Left ventricle myocardium inferior (tissue), 1 donor: ENCODE results near the gene ZFP69. TPM values are rescaled to one million over a fixed set of nuclear protein-coding genes. Genes with fewer than 3 reads are reported as not detected.

ENCODE experiments used
- DNase-seq: peaks from one replicate; pipeline ENCODE4 v3.0.0-alpha.2; 2020
- H3K27ac ChIP-seq: fragments of 200-600 bp; replicated peaks from 2 replicates; pipeline ENCODE4 v1.8.0; 2021
- H3K27me3 ChIP-seq: fragments of 200-600 bp; 2 replicates; pipeline ENCODE4 v1.8.0; 2021; ENCODE audit warnings: low read depth
- H3K36me3 ChIP-seq: fragments of 200-600 bp; 2 replicates; pipeline ENCODE4 v1.8.0; 2021
- H3K4me1 ChIP-seq: fragments of 200-600 bp; 2 replicates; pipeline ENCODE4 v1.8.0; 2021
- H3K4me3 ChIP-seq: fragments of 200-600 bp; 2 replicates; pipeline ENCODE4 v1.8.0; 2021; ENCODE audit warnings: mild to moderate bottlenecking, moderate library complexity
- H3K9me3 ChIP-seq: fragments of 200-600 bp; replicated peaks from 2 replicates; pipeline ENCODE4 v1.8.0; 2021
- intact Hi-C: fragments of 100-400 bp; cut with micrococcal nuclease; formaldehyde crosslinking; loops from one replicate; pipeline ENCODE4 v1.11.0; 2022
- total RNA-seq: library from RNA; stranded (reverse); fragmentation: NEBNext Ultra II Directional; extraction: Animal tissue kit (Norgen Biotek cat#: 25700); gene quantifications from one replicate; pipeline ENCODE4 v1.2.1, GENCODE V29; 2021
- TF ChIP-seq, protein P1 (sequence below): fragments of 200-600 bp; IDR thresholded peaks from 2 replicates; pipeline ENCODE4 v1.8.0; 2021; ENCODE audit warnings: antibody characterized with exemption, mild to moderate bottlenecking, borderline replicate concordance
- donor health status: DM: no; HTN: yes; CAD: no; lungs with severe emphysema.

Gene ZFP69
- total RNA-seq, 1 donor from 2014 or later = 1.9 TPM

DNA sequence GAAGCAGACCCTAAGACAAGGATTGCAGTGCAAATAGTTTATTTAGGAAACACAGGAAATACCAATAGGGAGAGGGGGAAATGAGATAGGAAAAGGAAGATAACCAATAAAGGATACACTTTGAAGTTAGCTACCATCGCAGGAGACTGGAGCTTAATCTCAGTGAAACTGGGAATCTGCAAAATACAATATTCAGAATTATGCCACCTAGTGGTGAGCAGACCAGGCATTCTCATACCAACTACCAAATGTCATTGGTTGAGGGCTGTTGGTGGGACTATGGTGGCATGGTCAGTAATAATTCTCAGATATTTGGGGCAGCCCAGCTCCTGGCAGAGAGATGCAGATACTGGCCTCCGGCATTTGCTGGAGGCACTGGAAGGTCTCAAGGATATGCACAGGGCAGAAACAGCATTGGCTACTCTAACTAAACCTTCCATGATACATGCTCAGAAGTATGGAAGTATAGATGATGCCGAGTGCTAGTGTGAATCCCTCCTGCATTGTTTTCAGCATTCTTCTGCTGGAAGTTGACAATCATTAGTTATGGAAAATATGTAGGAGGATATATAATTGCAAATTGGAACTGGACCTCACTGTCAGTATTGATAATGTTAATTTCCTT, 38.6 kb upstream of the ZFP69 start:
- H3K36me3 ChIP-seq = no peaks in the 10 kb centered on the region
- no peaks in the 10 kb centered on the region for H3K27me3 ChIP-seq
- no peaks in the 10 kb centered on the region for H3K9me3 ChIP-seq
- intact Hi-C loops = no loop called here
- TF ChIP-seq, protein P1, sequence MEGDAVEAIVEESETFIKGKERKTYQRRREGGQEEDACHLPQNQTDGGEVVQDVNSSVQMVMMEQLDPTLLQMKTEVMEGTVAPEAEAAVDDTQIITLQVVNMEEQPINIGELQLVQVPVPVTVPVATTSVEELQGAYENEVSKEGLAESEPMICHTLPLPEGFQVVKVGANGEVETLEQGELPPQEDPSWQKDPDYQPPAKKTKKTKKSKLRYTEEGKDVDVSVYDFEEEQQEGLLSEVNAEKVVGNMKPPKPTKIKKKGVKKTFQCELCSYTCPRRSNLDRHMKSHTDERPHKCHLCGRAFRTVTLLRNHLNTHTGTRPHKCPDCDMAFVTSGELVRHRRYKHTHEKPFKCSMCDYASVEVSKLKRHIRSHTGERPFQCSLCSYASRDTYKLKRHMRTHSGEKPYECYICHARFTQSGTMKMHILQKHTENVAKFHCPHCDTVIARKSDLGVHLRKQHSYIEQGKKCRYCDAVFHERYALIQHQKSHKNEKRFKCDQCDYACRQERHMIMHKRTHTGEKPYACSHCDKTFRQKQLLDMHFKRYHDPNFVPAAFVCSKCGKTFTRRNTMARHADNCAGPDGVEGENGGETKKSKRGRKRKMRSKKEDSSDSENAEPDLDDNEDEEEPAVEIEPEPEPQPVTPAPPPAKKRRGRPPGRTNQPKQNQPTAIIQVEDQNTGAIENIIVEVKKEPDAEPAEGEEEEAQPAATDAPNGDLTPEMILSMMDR = peak; percentile 76
- no peak overlapping the region for H3K4me3 ChIP-seq
- H3K4me1 ChIP-seq = no peaks in the 10 kb centered on the region
- no peak for DNase-seq
- H3K27ac ChIP-seq = no peak overlapping the region

DNA sequence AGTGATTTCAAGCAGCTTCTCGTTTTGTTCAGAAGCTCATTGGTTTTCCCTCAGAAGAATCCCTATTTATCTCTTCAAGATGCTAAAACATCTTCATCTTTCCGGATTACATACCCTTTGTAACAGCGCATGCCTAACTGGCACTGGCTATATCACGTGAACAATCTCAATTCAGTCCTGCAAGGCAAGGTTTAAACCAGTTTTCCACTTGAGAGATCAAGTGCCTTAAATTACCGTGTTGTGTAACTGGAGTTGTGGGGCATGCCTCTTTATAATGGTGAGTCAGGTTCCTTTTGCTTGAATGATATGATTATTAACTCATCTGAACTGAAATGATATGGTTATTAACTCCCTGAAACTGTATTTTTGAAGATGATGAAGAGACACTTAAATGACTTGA, 37.8 kb upstream of the ZFP69 start:
- H3K4me3 ChIP-seq = no peak overlapping the region
- no peaks in the 10 kb centered on the region for H3K36me3 ChIP-seq
- no peaks in the 10 kb centered on the region for H3K4me1 ChIP-seq
- intact Hi-C loops = no loop called here
- no peaks in the 10 kb centered on the region for H3K27me3 ChIP-seq
- TF ChIP-seq, protein P1 = no peak
- H3K9me3 ChIP-seq = no peaks in the 10 kb centered on the region
- H3K27ac ChIP-seq = no peak overlapping the region
- DNase-seq = no peak

DNA sequence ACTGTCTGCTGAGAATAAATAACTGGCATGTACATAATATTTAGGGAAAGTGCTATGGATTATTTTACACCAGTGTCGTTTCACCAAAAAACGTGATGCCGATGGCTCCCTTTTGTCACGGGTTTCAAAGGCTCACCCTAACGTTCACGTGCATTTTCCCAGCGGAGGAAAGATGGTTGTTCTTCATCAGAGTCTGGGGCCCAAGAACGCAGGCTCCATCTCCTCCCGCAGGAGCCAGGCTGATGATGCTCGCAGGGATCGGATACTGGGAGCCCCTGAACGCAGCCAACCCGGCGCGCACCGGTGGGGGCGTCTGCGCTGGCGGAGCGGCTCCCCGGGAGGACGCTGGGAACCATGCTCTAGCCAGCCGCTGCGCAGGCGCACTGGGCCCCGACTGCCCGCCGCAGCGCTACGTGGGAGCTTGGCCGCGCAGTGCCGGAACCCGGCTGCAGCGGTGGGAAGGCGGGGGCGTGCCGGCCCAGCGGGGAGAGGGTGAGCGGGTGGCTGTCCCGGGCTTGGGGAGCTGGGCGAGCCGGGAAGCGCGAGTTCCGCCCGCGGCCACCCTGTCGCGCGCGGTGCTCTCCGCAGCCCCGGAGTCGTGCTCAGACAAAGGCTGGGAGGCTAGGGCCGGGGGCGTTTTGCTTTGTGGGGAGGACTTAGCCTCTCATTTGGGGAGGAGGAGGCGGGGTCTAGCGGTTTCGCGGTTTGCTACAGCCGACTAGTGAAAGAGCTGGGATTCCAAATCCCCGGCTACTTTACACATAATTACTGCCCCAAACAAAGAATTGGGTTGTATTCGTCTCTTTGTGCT, 27.2 kb upstream of the ZFP69 start, which contains the start of gene ZFP69B:
Gene ZFP69B, plus strand, starts transcription at position 793 of the 811 bp plus-strand sequence. CDS start 486 bp downstream, outside the sequence.
- peak; percentile 93 for DNase-seq
- intact Hi-C loops = no loop called here
- peaks cover 19% of the 10 kb centered on the region for H3K4me1 ChIP-seq
- H3K36me3 ChIP-seq = peaks cover 8% of the 10 kb centered on the region
- peaks cover 39% of the 10 kb centered on the region for H3K9me3 ChIP-seq
- peak within 1 kb of the TSS; percentile 83 for H3K4me3 ChIP-seq
- peak within 1 kb of the TSS; percentile 86 for H3K27ac ChIP-seq
- TF ChIP-seq, protein P1 = no peak
- no peaks in the 10 kb centered on the region for H3K27me3 ChIP-seq

DNA sequence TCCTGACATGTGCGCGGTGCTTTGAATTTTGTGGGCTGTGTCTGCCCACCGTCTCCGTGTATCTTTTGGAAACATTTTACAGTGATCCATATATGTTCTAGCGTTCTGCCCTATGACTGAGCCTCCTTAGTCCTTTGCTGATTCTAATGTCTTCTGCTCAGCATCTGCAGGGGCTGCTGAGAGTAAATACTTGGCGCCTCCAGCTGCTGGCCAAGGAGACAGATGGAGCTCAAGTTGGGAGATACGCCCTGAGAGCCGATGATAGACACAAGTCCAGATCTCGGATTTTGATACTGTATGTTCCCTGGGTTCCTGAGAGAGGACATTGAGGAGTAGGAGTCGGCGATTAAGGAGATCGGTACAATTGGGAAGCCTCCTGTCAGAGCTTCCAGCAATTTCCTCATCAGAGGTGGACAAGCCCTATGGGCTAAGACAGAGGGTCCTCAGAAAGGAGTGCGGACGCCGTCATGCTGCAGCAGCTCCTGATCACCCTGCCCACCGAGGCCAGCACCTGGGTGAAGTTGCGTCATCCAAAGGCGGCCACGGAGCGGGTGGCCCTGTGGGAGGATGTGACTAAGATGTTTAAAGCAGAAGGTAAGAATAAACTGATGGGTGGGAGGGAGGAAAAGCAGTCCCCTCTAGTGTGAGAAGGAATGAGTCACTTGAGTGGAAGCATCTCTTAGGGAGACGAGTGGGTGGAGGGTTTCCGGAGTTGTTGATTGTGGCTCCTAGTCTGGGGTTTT, 26.4 kb upstream of the ZFP69 start:
- Histone ChIP-seq H3K4me1 (peaks cover 19% of the 10 kb centered on the region), H3K4me3 (peak overlapping the region; percentile 83), H3K27me3 (no peaks in the 10 kb centered on the region), H3K36me3 (peaks cover 15% of the 10 kb centered on the region), H3K27ac (peak overlapping the region; percentile 86), H3K9me3 (peaks cover 43% of the 10 kb centered on the region)
- TF ChIP-seq, protein P1 = no peak
- intact Hi-C loops = no loop called here
- no peak for DNase-seq

DNA sequence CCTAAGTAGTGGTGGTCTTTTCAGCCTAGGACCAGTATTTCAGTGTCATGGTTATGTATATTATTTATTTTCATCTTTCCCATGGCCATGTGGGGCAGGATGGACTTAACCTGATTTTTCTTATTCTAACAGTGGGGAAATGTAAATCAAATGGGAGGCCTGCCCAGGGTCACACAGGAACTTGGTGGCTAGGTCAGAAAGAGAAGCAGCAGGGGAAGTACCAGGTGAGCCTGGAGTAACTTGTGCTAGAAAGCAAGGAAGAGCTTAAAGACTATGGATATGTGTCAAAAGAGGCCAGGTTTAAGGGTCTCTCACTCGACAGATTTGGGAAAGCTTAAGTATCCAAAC, 25.9 kb upstream of the ZFP69 start:
- intact Hi-C loops = no loop called here
- Histone ChIP-seq H3K4me3 (peak overlapping the region; percentile 83), H3K4me1 (peaks cover 19% of the 10 kb centered on the region), H3K9me3 (peaks cover 43% of the 10 kb centered on the region), H3K27me3 (no peaks in the 10 kb centered on the region), H3K27ac (no peak overlapping the region), H3K36me3 (peaks cover 21% of the 10 kb centered on the region)
- TF ChIP-seq, protein P1 = no peak
- no peak for DNase-seq
